Left lung (tissue), 10 donors: Measurements from ENCODE around the gene RNASE11. TPM values are rescaled to one million over a fixed set of nuclear protein-coding genes. Genes with fewer than 3 reads are reported as not detected.

Experiments used
- ATAC-seq: fragments of 200-7000 bp; cut with Tn5 transposase; one replicate; pipeline ENCODE4 v1.9.1; 2020; ENCODE audit warnings: moderate library complexity
- DNase-seq, 4 donors: peaks; one replicate each; pipeline ENCODE4 v3.0.0-alpha.2; 2013 to 2020
- H3K27ac ChIP-seq, 2 donors: fragments of 200-600 bp; sonication (generic) in 1 of 2; one replicate each; pipeline versions ENCODE4 v1.5.0 to v1.8.0; 2020 to 2021
- H3K27me3 ChIP-seq, 2 donors: fragments of 200-600 bp; sonication (generic) in 1 of 2; one replicate each; pipeline versions ENCODE4 v1.5.0 to v1.8.0; 2020 to 2021
- H3K36me3 ChIP-seq, 2 donors: fragments of 200-600 bp; sonication (generic) in 1 of 2; one replicate each; pipeline versions ENCODE4 v1.5.0 to v1.8.0; 2020 to 2021
- H3K4me1 ChIP-seq, 2 donors: fragments of 200-600 bp; one replicate each; pipeline ENCODE4 v1.8.0; 2021
- H3K4me3 ChIP-seq, 2 donors: fragments of 200-600 bp; sonication (generic) in 1 of 2; one replicate each; pipeline versions ENCODE4 v1.5.0 to v1.8.0; 2020 to 2021; ENCODE audit warnings: mild to moderate bottlenecking in 1 of 2
- H3K9me3 ChIP-seq, 2 donors: fragments of 200-600 bp; sonication (generic) in 1 of 2; one replicate each; pipeline versions ENCODE4 v1.5.0 to v1.8.0; 2020 to 2021
- CTCF ChIP-seq, 2 donors: fragments of 200-600 bp; sonication (generic) in 1 of 2; IDR thresholded peaks; one replicate each; pipeline versions ENCODE4 v1.5.0 to v1.8.0; 2021; ENCODE audit warnings: antibody characterized with exemption in 2 of 2
- intact Hi-C, 2 donors: fragments of 100-400 bp; cut with DNase I; formaldehyde crosslinking; loops; one replicate each; pipeline versions ENCODE4 v1.11.2 to v1.14.2; 2022
- polyA plus RNA-seq, 6 donors: library from polyadenylated mRNA; unstranded; fragments of 120-200 nt; gene quantifications; one replicate each; pipeline ENCODE4 v1.2.1, GENCODE V29; 2013; ENCODE audit not compliant: insufficient read length in 6 of 6
- total RNA-seq, 2 donors: library from RNA; stranded (reverse); fragmentation: NEBNext Ultra II Directional; extraction: Animal tissue kit (Norgen Biotek cat#: 25700); gene quantifications; one replicate each; pipeline ENCODE4 v1.2.1, GENCODE V29; 2021
- donor health status: DM: no; HTN: yes; CAD: no.
- donor health status: DM: no; HTN: no; CAD: no.

The RNASE11 gene
- total and polyA plus RNA-seq, 8 donors, result not detected

DNA sequence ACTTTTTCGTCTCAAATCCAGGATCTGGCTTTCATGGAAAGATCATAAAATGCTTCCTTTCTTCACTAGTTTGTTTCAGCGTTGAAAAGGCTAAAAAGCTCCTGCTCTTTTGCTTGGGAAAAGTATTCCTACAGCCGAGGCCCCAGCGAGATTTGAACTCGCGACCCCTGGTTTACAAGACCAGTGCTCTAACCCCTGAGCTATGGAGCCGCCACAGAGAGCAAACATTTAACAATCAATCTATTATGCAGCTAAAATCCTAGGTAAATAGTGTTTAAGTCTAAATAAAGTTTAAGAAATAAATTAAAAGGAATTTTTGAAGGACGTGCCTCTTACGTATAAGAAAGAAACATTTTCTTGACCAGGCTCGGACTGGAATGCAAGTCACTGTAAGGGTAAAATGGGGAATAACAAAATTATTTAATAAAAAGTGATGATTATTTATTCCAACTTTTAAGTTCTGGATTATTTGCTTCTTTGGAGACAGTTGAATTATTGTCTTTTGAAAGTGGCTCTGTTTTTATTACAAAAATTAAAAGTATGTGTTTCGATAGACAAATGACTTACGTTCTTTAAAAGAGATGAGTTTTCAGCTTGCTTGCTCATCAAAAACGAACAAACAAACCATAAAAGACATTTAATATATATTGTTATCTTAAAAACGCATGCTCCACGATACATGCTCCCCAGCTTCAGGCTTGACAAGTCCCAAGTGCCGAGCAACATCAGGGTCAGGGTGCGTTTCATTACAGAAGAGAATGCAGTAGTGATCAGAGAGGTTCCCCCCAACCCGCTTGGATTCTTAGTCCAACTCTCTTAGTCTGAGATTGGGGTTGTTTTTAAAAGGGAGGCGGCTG is 43.5 kb upstream of the RNASE11 start:
- TF ChIP-seq CTCF (IDR thresholded peaks at IDR 0.05), result no peak
- Histone ChIP-seq H3K4me3 (peak overlapping the region; percentile 4 to 27), H3K36me3 (no peaks in the 10 kb centered on the region), H3K4me1 (peaks cover 17 to 19% of the 10 kb centered on the region in 2 donors), H3K27ac (no peak overlapping the region), H3K9me3 (no peaks in the 10 kb centered on the region), H3K27me3 (peaks cover 43 to 100% of the 10 kb centered on the region in 2 donors)
- ATAC-seq (peak; percentile 62), DNase-seq (peak in 1 of 4 donors; percentile 32)
- intact Hi-C loops, result no loop called here

DNA sequence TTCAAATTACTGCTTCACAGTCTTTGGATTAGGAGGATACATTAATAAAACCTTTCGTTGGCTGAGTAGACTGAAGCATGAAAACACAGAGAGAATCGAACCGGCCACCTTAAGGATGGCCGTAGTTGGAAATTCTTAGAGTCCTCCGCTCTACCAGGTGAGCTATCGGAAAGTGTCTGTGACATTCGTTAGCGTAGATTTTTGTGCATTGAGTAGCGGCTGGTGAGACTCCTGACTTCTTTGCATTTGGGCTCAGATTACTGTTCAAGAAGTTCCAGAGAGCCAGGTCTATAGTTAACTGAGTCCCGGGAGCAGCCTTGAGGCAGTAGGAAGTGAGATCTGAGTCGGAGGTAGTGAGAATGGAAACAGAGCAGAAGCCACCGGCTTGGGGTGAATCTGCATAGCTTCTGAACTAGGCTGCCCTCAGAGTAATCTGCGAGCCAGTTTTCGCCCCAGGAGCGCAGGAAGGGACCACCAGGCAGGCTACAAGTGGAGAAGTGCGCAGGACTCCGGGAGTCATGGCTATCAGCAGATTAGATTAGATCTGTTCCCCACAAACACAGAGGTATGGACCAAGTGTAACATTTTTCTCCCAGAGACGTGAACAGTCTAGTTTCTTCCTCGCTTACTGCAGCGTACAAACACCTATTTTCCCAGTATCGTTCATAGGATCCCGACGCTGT is 42.7 kb upstream of the RNASE11 start:
- Histone ChIP-seq H3K36me3 (no peaks in the 10 kb centered on the region), H3K27ac (no peak overlapping the region), H3K4me3 (peak overlapping the region; percentile 4 to 27), H3K4me1 (peaks cover 17 to 27% of the 10 kb centered on the region in 2 donors), H3K27me3 (peaks cover 40 to 100% of the 10 kb centered on the region in 2 donors), H3K9me3 (no peaks in the 10 kb centered on the region)
- no peak for TF ChIP-seq CTCF (IDR thresholded peaks at IDR 0.05)
- DNase-seq (no peak), ATAC-seq (peak; percentile 34)
- intact Hi-C loops, result no loop called here

DNA sequence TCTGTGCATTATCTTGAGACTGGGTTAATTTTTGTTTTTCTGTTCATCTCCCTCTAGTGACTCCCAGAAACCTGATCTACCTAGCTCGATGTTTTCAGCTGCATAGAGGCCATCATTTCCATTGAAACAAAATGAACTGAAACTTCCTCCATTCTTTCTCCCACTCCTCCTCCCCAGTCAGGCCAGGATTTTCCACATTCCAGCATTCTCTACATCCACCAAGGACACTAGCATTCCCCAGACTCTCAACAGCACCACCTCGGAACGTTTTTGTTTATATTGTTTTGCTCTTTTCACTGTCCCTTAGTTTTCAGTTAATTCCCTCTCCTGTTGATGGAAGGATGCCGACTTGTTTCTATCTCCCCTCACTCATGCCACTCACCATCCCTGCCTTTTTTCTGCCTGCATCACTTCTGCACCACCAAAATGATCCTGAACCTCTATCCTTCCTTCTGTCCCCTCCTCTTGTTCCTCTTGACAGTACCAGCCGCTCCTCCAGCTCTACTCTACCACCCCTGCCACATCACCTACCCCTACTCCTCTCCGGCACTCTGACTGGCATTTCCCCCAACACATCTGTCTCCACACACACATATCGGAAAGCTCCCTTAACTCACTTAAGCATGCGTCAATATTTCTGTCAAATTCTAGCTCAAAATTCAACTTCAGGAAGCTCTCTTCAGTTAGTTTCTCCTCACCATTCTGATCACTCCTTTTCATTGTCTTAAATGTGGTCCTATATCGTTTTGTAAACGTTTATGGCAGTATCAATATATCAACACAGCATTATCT is 40.5 kb upstream of the RNASE11 start:
- Histone ChIP-seq H3K4me3 (no peak overlapping the region), H3K36me3 (no peaks in the 10 kb centered on the region), H3K9me3 (no peaks in the 10 kb centered on the region), H3K27me3 (peaks cover 29 to 94% of the 10 kb centered on the region in 2 donors), H3K27ac (no peak overlapping the region), H3K4me1 (peaks cover 25 to 48% of the 10 kb centered on the region in 2 donors)
- no peak for TF ChIP-seq CTCF (IDR thresholded peaks at IDR 0.05)
- intact Hi-C loops, result no loop called here
- DNase-seq, result no peak
- no peak for ATAC-seq

GRCh38 chr14:20627346-20628027 is 39.7 kb upstream of the RNASE11 start:
- H3K4me1 ChIP-seq, result peaks cover 25 to 52% of the 10 kb centered on the region in 2 donors
- H3K27ac ChIP-seq, result no peak overlapping the region
- intact Hi-C loops, result no loop called here
- no peaks in the 10 kb centered on the region for H3K36me3 ChIP-seq
- no peaks in the 10 kb centered on the region for H3K9me3 ChIP-seq
- no peak for TF ChIP-seq CTCF (IDR thresholded peaks at IDR 0.05)
- ATAC-seq (no peak), DNase-seq (no peak)
- H3K4me3 ChIP-seq, result no peak overlapping the region
- H3K27me3 ChIP-seq, result peaks cover 25 to 94% of the 10 kb centered on the region in 2 donors
